Stimulated activated CD4-positive, alpha-beta T cell treated with anti-CD3 and anti-CD28 coated beads, Interleukin-1b, Interleukin-23, amount 100 ng/mL, for 24 hours (primary cell): ENCODE measurements around the gene TSPAN7.

Source experiments
- DNase-seq, 4 experiments: peaks; one replicate each; pipeline ENCODE4 v3.0.0-alpha.2; 2020; ENCODE audit warnings: low read depth in 4 of 4, low spot score in 1 of 4

TSPAN7 gene

DNA sequence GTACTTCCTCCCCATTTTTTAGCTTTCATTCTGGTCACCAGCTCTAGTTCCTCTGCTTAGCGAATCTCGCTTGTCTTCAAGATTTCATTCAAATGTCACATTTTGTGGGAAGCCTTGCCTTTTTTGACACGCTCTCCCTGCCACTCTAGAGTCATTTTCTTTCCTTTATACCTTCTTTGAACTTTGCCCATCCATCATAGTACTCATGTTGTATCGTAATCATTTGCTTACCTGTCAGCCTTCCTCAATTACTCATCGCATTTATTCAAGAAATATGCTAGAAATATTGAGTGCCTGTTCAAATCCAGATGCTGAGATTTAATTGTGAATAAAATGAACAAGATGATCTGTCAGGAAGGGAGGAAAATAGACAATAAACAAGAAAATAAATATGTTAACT is 21.8 kb downstream of the TSPAN7 start:
- no peak for DNase-seq

DNA sequence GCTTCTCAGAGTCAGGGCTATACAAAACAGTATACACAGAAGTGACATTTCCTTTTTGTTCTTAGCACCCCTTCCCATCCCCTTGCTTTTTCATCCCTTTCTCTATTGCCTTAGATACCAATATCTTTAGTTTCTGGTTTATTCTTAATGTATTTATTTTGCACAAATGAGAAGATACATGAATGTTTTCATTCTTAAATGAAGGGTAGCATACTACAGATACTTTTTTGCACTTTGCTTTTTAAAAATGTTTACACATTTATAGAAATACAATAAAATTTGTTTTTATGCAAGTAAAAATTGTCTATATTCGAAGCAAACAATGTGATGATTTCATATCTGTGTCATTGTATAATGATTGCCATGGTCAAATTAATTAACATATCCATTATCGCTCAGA is 33.1 kb downstream of the TSPAN7 start:
- no peak for DNase-seq

DNA sequence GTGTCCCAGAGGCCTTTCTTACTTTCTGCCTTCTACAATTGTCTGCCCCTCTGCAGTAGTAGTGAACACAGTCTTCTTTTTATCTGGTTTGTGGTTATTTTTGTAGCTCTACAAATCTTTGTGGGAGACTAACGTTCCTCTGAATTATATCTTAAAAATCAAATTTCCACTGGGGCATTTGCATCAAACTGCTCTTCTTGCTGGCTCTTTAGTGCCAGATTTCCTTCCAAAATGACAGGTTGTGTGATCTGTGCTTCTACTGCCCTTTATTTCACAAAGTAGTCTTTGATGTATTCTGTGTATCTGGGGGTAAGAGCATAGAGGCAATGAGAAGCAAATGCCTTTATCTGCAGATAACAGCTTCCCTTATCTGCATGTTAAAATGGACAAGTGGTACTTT is 34.5 kb downstream of the TSPAN7 start:
- DNase-seq = no peak

DNA sequence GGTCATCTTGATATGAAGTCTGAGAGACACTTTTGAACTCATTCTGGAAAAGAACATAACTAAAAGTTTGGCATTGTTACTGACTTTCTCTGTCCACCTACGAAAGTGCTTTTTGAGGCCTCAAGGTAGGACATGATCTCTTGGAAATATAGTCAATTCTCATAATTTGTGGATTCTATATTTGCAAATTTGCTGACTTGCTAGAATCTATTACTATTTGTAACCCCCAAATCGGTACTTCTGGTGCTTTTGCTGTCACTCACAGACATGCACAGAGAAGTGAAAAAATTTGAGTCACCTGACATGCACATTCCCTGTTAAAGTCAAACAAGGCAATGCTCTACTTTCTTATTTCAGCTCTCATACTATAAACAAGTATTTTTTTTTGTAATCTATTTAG is 35.6 kb downstream of the TSPAN7 start:
- no peak for DNase-seq

DNA sequence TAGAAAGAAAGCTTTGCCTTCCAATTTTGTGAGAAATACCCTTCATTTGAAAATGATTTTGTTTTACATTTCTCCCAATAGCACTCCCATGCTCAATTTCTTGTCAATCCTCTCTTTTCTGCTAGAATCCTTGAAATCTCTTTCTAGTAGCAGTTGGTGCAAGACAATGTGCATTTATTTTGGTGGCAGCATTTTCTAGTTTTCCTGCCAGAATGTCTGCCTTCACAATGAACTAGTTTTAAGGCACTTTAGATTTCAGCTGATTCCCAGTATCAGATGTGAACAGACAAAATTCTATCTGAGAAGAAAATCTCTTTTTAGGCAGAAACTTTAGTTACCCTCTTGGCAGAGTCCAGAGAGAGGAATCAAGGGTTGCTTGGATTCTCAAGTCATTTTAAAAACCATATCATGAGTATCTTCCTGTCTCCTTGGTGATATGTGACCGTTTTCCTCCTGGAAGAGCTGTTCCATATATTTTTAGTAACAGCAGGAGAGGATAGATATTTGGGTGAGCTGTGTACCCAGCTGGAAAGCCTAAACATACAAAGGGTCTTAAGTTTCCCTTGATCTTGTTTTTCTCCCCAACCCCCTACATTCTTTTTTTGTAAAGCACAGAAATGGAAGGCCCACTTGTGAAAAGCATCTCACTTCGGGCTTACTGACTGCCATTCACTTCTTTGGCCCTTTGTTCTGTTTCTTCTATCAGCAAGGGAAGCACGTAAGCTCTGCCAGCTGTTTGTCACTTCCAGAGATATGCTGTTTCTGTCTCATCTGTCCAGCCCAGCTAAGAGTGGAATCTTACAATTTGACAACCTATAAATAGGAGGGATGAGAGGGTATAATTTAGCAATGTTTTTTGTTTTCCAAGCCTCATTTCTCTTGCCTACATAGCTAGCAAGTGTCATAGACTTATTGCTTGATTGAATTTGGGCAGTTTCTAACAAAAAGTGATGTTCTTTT is 38.7 kb downstream of the TSPAN7 start:
- no peak for DNase-seq

DNA sequence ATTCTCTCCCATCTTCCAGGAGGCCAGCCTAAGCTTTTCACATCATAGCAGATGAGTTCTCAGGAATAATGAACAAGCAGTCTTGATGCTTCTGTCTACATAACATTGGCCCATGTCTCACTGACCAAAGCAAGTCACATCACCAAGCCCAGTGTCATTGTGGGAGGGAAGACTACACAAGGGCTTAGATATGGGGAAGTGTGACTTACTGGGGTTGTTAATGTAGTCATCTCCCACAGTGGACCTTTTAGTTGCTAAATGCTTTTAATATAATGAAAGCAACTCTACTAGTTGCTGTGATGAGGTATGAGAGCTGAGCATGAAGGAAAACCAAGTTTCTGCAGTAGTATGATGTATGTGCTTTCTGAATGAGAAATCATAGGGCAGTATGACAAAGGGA is 40.5 kb downstream of the TSPAN7 start:
- DNase-seq = no peak

DNA sequence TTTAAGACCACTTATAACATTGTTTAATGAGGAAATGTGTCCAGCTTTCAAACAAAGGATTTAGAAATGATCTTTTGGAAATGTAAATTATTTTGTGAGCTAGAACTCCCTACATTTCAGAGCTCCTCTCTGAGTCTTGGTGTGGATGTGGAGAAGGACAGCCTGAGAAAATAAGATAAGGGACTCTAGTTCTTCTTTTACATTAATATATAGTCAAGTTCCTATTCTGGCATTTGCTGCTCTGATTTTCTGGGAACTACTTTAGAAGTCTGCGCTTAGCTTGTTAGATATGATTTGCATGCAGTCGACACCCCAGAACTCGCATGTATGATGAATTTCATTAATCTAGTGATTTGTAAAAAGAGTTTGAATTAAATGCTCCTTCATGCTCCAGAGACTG is 45.5 kb downstream of the TSPAN7 start:
- DNase-seq = no peak

DNA sequence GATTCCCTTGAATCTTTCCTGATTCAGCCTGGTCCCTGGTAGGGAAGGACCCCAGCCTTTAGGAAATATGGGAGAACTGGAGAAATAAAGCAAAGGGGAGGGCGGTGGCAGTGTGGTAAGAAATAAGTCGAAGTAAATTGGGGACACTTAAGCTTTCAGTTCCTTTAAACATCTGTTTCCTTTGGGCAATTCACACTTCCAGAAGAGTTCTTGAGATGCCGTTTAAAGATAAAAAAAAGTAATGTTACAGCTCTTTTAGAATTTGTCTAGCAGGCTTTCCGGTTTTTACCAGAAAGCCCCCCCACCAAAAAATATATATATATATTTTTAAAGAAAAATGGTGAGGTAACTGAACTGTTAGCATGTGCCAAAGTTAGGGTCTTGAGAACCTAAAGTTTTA is 46.6 kb downstream of the TSPAN7 start:
- DNase-seq = no peak

DNA sequence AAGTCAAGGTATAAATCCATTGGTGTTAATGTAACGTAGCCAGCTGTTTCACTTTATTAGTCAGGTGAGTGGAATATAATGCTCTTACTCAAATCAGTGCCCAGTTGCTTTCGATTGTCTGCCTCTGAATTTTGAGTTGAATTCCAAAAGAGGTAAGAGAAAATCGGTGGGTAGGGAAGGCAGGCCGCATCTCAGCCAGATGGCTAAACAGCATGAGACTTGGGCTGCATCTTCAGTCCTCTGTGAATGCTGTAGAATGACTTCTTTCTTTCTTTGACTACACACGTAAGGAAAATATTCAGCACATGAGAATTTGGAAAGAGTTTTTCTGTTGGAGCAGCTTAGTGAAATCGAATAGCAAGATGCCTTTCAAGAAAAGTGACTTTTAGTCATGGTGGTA is 49.5 kb downstream of the TSPAN7 start:
- DNase-seq = no peak

DNA sequence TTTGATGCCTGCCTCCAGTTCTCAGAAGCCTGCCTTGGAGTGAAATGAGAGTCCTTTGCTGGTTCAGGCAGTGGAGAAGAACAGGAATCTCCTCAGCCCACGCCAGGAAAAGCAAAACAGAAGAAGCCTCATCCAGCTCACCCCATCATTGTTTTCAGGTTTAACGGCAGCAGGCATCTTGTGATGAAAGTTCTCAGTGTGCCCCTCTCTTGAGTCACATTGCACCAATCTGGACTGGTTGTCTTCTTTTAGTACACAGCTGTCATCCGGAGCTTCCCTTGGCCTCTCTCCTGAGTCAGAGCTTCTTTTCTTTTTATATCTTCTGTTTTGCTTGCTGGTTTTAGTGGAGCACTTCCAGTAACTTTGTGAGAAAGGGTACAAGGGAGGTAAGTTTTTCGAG is 50.9 kb downstream of the TSPAN7 start:
- DNase-seq = no peak

DNA sequence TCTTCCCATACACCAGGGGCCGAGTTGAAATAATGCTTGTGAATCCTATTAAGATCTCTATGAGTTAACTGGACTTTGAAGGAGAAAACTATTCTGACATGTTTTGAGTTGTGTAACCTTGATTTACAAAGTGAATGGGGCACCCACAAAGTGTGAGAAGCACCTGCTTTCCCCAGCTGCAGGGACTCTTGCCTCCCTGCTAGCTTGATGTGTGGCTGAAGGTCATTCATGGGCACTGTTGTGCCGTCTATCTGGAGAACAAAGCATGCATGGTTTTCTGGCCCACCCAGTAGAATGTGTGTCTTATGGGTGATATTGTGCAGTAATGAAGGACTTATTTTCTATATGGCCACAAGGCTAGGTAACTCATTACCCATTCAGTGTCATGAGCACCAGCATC is 53.1 kb downstream of the TSPAN7 start:
- no peak for DNase-seq

DNA sequence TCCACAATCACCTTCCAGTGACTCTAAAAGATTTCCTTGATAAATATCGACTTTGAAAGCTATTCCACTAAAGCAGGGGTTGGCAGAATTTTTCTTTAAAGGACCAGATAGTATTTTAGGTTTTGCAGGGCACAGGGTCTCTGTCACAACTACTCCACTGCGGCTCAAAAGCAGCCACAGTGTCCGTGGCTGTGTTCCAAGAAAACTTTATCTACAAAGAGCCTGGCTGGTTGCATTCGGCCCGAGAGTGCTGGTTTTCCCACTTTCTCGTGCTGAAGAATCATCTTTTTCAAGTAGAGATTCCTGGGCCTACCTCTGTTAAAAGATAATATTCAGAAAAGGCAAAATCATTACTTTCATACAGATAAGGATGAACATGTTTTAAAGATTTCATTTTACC is 55.6 kb downstream of the TSPAN7 start:
- no peak for DNase-seq

DNA sequence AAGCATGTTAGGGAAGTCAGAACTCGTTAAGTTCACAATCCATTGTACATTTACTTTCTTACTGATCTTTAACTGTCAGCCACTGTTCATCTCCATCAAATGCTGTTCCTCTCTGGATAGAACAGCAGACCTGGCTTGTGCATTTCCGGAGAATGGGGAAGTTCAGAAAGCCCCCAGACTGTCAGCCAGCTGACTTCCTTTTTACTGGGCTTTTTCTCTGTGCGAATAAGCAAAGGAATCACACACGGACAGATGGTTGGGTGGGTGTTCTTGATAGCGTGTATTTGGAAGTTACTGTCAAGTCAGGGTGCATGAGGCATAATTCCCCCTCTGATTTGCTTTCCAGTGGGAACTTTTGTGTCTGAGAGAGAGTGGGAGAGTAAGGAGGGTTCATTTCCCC is 56.8 kb downstream of the TSPAN7 start:
- DNase-seq = no peak

DNA sequence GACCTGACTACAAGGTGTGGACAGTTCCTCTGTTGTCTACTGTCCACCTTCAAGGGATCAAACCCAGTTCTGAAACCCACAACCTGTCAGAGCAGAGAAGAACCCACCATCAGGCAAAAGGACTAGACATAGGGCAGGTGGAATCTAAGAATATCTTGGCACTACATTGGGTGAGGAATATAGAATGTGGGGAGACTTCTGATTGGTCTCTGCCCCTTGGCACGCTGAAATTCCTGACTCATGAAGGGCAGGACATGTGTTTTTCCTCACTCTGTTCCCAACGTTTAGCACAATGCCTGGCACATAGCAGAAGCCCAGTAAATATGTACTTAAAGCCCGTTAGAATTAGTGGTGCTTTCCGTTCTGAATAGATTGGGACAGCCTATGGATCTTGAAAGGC is 59.3 kb downstream of the TSPAN7 start:
- no peak for DNase-seq

DNA sequence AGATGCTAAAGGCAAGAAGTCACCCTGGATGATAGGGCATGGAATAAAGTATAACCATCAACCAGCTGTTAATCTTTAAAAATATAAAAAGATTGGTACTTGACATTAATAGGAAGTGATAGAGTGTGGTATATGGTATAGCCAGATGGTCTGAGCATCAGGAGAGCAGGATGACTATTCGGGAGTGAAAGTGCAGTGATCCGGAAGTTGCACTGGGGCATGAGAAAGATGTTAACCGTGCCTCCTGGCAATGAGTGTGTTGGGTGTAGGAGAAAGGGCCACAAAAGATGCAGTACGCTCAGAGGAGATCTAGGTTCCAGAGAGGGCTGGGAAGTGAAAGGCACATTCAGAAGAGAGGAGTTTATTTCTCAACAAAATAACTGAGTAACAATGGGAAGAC is 65.0 kb downstream of the TSPAN7 start:
- no peak for DNase-seq

DNA sequence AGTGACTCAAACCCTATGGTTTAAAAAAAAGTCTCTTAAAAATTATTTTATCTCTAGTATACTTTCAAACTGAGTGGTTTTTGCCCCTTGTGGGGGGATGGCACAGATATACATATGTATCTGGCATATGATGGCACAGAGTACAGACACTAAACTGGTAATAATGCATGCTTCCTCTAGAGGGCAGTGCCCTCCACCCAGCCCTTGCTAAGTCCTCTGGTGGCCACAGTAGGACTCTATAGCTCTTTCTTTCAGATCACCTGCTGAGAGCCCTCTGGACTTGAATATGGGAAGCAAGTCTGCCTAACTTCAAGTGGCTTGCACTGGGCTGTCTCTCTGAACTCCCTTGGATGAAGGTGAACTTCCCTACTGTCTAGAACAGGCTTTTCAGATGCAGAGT is 66.3 kb downstream of the TSPAN7 start:
- no peak for DNase-seq

DNA sequence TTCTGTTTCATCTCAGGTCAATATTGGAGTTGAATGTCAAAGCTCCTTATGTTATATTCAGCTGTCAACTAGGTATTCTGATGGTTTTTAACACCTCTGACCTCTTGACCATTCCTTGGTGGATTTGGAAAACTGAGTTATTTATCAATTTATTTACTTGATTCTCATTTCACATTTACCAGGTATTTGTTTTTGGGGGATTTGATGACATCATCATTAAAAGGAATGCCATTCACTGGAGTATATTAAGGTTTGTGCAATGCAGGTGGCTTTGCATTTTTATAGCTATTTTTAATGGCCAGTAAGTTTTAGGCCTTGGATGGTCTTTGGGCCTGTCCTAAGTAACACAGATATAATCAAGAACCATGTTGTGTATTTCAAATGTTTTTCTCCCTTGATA is 67.2 kb downstream of the TSPAN7 start:
- no peak for DNase-seq

DNA sequence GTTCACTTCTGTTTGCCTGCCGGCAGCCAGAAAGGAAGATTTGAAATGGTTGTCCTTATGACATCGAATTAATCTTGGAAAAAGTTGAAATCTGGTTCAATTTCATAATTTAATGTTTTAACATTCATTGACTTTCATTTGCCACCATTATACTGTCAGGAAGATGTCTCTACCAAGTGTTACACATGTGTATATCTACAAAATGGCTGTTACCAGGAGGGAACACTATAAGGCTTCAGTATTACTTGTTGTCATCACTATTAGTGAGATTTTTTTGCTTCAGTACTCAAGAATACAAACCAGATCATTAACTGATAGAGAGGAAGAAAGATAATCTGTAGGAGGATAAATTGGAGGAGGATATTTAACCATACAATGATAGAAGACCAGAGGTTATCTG is 71.2 kb downstream of the TSPAN7 start:
- DNase-seq = no peak

DNA sequence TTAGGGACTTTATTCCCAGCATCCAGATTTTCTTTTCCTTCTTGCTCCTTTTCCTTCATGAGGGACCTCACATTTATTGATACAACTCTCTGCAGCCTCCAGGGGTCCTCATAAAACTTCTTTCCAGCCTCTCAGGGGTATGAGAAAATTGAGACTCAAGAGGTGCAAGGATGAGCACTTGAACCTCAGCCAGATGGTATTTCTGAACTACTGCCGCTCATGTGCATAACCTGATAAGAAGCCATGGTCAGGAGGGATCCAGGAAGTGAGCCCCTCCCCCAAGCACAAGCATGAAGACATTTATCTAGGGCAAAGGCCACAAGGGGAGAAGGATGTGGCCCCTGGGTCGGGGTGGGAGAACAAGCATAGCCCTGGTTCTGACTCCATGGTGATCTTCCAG is 73.3 kb downstream of the TSPAN7 start:
- DNase-seq = no peak

DNA sequence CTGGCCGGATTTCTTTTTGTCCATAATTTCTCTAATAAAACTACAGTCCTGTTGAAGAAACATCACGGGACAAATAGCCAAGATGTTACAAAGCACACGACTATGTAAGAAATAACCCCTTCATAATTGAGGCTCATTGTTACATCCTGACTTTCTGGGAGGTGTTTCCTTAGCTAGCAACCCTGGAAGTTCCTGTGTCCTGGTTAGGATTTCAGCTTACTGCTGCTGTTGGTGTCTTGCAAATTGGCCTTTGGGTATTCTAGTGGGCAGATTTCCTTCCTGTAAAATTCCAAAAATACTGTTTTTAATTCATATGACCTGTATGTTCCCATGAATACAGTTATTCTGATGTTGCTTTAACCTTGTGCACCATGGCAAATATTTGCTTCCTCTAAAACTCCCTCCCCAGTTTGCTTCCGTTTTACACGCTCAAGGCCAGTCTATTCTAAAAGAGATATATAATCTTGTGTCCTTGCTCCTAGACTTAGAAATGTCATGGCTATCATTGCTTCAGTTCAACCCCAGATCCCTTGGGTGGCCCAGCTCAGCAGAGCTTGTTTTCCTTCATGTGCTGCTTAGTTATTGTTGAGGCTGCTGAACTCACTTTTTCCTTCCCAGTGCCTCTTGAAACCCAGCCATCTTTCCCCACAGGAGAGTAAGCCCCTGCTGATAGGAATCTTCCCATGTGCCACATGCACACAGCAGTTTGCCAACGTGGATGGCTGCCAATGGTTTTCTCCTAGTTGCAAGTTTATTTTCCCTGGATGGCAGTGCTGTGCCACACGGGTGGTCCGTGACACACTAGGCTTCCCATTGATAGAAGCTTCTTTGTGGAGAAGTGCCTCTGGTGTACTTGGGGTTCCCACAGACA is 75.8 kb downstream of the TSPAN7 start:
- DNase-seq = no peak

DNA sequence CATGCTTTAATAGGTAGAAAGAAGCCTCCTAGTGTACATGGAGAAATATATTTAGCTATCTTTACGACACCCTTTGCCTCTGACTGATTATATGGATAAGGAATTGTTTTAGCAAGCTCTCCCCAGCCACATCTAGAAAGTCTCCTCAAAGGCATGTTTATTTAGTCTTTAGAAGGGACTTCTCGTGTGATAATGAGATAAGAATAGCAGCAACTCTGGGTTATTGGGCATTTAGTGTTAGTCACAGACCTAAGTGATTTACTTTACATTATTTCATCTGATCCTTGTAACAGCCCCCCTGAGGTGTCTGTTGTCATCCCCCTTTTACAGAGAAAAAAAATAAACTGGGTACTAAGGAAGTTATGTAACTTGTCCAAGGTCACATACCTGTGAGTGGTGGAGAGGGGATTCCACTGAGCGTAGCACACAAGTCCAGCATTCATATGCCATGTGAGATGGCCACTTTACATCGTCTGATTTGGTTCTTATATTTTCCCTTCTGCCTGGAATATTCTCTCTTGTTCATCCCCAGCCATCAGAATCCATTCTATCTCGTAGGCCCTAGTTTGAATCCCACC is 77.7 kb downstream of the TSPAN7 start:
- no peak for DNase-seq

DNA sequence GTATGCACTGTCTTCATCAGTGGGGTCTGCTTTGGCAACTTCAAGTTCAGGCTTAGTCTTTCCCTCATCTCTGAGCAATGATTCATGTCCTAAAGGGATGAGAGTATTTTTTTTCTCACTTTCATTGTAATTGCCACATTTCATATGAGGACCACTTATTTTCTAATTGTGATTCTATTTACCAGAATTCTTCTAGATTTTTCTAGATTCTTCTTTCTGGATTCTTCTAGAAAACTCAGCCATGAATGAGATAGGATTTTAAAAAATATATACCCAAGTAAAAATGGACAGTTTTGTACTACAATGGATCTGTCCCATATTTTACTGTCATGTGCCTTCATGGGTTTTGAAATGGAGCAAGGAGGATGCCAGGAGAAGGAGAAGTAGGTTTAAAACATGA is 78.4 kb downstream of the TSPAN7 start:
- no peak for DNase-seq
